GM18873 (cell line): ENCODE results near the gene BTBD2.

ENCODE experiments used
- ATAC-seq: cut with Tn5 transposase; IDR thresholded peaks from one replicate; pipeline ENCODE4 v1.9.1; 2021; ENCODE audit warnings: mild to moderate bottlenecking, moderate library complexity, moderate number of reproducible peaks; ENCODE audit not compliant: unreplicated experiment, low FRiP score

BTBD2 gene

GRCh38 chr19:1987197-1988187 lies 28.0 kb downstream of the BTBD2 start:
- ATAC-seq, result no peak

DNA sequence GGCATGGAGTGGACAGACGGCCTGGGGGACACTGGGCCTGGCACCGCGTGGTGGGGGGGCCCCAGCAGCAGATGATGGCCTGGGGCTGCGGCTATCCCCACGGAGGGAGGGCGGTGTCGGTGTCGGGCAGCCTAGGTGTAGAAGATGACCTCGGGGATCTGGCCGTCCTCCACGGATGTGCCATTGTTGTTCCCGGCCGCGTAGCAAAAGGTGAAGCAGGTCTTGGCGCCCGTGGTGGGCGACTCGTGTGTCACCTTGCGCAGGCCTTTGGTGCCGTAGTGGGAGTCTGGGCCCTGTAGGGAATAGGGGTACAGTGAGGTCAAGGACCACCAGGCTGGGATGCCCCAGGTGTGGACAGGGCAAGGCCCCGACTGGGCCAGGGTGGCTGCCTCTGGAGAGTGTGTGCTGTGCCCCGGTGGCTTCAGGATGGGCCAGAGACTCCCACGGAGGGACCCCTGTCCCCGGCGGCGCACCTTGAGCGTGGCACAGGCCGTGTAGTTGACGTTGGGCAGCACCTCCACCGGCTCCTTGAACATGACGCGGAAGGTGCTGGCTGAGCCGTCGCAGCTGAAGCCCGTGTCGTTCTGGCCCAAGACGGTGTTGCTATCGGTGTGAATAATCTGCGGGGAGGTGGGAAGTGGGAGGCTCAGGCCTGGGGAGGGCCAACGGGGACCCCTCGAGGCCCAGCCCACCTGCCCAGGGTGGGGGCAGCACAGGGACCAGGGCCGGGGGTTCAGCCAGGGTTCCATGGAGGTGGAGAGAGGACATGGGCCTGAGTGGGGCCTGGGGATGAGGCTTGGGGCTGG lies 29.0 kb downstream of the BTBD2 start:
- no peak for ATAC-seq

- no peak for ATAC-seq
Observed at GRCh38 chr19:1985588-1986356, 29.7 kb downstream of the BTBD2 start.

DNA sequence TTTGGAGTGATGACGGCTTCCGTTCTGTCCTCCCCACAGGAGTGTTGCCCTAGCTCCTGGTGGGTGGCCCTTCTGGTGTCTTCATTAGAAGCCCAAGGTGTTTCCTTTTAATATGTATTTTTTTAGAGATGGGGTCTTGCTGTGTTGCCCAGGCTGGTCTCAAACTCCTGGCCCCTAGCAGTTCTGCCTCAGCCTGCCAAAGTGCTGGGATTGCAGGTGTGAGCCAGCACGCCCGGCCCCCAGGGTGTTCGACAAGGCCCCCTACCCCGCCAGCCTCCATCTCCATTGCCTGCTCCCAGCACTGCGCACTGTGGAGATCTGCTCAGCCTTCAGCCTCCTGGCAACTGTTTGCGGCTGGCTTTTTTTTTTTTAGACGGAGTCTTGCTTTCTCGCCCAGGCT lies 31.2 kb downstream of the BTBD2 start:
- no peak for ATAC-seq

GRCh38 chr19:1981253-1981652 lies 34.3 kb downstream of the BTBD2 start:
- ATAC-seq, result no peak

DNA sequence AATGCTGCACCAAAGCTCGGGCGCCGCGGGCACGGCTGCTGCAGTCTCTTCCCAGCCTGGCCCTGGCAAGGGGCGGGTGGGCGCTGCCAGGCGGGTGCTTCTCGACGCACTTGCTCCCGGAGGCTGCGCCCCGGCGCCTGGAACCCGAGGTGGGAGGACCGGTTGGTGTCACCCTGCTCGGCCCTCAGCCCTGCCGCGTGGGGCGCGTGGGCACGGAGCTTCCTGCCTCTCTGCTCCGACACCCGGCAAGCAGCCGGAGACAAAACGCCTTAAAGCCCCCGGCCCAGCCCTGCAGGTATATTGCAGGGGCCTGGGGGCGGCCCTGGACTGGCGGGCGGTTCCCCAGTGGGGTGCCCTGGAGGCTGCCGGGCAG lies 34.7 kb downstream of the BTBD2 start:
- ATAC-seq, result no peak

DNA sequence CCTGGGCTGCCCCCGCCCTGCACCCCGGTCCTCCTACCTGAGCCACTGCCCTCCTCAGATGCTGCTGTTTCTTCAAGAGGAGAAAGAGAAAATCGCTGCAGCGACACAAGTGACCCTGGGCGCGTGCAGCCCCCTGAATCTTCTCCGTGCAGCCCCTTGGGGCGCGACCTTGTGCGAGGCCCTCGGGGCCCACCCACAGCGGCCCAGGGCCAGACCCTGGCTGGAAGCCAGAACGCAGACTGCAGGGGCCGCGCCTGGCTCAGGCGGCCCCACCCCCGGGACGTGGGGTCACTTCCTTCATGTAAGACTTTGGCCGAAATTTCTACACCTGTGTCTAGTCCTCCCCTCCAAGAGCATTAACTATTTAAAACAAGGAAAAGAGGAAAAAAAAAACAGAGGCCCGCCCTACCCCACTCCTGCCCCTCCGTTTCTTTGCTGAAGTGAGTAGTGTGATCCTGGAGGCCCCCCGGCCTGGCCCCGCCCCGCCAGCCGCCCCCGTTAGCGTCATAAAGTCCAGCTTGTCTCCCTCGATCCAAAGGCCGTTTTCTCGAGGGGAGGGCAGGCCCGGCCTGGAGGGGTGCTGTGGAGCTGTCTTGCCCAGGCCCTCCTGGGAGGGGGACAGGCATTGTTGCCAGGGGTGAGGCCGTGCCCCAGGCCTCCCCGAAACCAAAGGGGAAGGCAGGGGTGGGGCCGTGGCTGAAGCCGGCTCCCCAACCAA lies 35.3 kb downstream of the BTBD2 start:
- ATAC-seq, result no peak

GRCh38 chr19:1979642-1980041 lies 35.9 kb downstream of the BTBD2 start:
- ATAC-seq, result no peak

DNA sequence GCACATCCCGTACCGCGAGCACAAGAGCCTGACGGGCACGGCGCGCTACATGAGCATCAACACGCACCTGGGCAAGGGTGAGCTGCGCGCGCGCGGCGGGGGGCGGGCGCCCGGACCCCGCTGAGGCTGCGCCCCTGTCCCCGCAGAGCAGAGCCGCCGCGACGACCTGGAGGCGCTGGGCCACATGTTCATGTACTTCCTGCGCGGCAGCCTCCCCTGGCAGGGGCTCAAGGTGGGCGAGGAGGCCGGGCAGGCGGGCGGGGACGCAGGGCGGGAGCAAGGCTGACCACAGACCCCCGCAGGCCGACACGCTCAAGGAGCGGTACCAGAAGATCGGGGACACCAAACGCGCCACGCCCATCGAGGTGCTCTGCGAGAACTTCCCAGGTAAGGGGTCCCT lies 36.5 kb downstream of the BTBD2 start:
- ATAC-seq, result no peak

DNA sequence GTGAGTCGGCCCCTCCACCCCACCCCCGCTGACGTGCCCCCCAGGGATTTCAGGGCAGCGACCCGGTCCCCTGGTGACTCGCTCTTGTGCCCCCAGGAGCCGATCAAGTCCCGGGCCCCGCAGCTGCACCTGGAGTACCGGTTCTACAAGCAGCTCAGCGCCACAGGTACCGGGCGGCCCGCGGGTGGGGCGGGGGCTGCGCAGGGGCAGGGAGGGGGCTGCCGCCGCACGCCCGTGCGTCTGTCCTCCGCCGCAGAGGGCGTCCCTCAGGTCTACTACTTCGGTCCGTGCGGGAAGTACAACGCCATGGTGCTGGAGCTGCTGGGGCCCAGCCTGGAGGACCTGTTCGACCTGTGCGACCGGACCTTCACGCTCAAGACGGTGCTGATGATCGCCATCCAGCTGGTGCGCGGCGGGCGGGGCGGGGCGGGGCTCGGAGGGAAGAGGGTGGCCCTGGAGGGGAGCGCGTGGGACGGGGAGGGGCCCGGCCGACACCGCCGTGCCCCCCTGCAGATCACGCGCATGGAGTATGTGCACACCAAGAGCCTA lies 37.1 kb downstream of the BTBD2 start:
- no peak for ATAC-seq

- no peak for ATAC-seq
Observed at GRCh38 chr19:1977120-1977519, 38.4 kb downstream of the BTBD2 start.

- no peak for ATAC-seq
Observed at GRCh38 chr19:1975162-1975480, 40.4 kb downstream of the BTBD2 start.

- no peak for ATAC-seq
Observed at GRCh38 chr19:1974381-1975161, 40.9 kb downstream of the BTBD2 start.

DNA sequence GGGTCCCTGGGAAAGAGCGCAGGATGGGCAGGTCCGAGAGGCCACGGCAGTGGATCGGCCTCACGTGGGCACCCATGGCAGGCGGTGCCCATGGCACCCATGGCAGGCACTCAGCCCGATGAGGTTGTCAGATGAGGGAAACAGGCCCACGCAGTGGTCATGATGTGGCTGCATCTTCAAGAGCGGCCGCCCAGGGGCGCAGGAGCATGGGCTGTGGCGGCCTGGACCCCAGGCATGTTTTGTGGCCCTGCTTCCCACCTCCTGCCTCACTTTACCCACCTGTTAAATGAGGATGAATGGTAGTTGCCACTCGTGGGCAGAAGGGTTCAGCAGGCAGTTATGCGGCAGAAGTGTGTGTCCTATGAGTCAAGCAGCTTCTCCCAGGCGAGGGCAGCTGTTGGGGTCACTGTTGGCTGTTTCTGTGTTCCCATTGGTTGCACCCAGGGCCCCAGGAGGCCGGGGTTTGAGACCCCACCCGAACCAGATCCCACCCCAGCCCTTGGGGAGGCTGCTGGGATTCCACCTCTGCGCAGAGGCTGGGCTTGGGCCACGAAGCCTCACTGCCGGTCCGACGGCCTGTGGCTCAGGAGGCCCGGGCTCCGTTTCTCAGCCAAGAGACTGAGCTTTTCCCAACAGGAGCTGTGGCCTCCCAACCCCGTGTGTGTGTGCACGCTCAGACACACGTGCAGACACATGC lies 44.6 kb downstream of the BTBD2 start:
- ATAC-seq, result no peak

DNA sequence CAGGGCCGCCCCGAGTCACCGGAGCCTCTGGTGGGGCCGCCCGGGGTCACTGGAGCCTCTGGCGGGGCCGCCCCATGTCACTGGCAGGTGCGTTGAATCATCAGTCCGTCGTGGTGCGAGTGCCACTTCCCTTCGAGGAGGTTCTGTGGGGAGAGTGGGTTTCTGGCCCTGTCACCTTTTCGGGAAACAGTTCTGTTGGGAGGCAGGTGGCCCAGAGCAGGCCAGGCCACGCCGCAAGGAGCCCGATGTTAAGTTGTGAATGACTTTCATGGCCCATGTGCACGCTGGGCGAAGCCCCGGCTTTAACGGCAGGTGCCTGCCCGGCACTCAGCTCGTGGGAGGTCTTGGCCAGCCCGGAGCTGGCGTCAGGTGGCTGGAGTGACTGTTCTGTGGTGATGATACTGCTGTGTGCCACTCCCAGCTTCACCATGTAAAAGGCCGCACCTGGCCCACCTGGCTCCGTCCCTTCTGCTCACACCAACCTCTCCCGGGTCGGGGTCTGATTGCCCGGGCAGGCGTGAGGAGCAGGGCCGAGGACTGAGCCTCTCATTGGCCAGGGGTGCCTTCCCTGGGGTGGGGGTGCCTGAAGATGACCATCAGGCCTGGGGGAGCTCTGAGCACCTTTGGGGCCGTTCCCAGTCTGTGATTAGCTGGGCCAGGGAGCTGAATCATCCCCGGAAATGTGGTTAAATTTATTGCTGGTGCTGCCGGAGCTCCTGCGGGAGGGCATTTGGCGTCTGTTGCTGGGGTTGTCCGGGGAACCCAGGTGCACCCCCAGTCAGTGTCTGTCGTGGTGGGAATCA lies 45.3 kb downstream of the BTBD2 start:
- ATAC-seq, result no peak

DNA sequence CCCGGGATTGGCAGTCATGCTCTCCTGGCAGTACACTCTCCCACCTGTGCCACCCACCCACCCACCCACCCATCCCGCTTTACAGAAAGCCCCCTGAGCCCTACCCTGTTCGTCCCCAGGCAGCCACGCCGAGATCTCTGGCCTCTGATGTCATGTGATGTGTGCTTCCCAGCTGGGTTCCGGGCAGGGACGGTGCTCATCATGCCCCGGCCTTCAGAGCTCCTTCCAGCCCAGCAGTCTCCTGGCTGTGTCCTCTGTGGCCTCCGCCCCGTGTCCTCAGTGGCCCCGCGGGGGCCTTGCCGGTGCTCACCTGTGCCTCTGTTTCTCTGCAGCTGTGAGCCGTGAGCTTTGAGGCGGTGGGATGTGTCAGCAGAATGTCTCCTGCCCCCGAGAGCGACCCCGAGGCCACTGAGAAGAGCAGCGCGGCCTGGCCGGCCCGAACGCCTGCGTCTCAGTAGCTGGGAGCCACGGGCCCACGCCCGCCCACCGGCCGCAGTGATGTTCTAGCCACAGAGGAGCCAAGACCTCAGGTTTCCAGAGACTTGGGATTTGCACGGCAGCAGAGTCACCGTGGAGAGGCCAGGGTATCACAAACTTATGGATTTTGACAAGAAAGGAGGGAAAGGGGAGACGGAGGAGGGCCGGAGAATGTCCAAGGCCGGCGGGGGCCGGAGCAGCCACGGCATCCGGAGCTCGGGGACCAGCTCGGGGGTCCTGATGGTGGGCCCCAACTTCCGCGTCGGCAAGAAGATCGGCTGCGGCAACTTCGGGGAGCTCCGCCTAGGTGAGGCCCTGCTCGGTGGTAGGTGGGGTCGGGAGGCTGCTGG lies 46.1 kb downstream of the BTBD2 start:
- ATAC-seq, result no peak
